ENCODE measurements around the gene GALNT10. TPM values are rescaled to one million over a fixed set of nuclear protein-coding genes. Genes with fewer than 3 reads are reported as not detected.

The GALNT10 gene
- polyA plus RNA-seq, 1 donor: 24.6 TPM

GRCh38 chr5:154405078-154405792 lies 214.7 kb downstream of the GALNT10 start:
- DNase-seq: peak; percentile 83

GRCh38 chr5:154406231-154406630 lies 215.7 kb downstream of the GALNT10 start:
- no peak for DNase-seq

GRCh38 chr5:154406826-154407225 lies 216.3 kb downstream of the GALNT10 start:
- no peak for DNase-seq

- DNase-seq: no peak
Observed at GRCh38 chr5:154408811-154409210, 218.3 kb downstream of the GALNT10 start.

- no peak for DNase-seq
Observed at GRCh38 chr5:154409230-154409840, 218.8 kb downstream of the GALNT10 start.

- no peak for DNase-seq
Observed at GRCh38 chr5:154410008-154410407, 219.5 kb downstream of the GALNT10 start.

- no peak for DNase-seq
Observed at GRCh38 chr5:154410786-154411185, 220.3 kb downstream of the GALNT10 start.

GRCh38 chr5:154411338-154411737 lies 220.8 kb downstream of the GALNT10 start:
- no peak for DNase-seq

- no peak for DNase-seq
Observed at GRCh38 chr5:154412316-154412715, 221.8 kb downstream of the GALNT10 start.

- no peak for DNase-seq
Observed at GRCh38 chr5:154412925-154413324, 222.4 kb downstream of the GALNT10 start.

- no peak for DNase-seq
Observed at GRCh38 chr5:154415114-154415513, 224.6 kb downstream of the GALNT10 start.

GRCh38 chr5:154418344-154418820 lies 227.8 kb downstream of the GALNT10 start:
- DNase-seq: no peak

- no peak for DNase-seq
Observed at GRCh38 chr5:154419236-154419635, 228.7 kb downstream of the GALNT10 start.

GRCh38 chr5:154421868-154422267 lies 231.3 kb downstream of the GALNT10 start:
- DNase-seq: no peak

- no peak for DNase-seq
Observed at GRCh38 chr5:154422298-154422697, 231.8 kb downstream of the GALNT10 start.

GRCh38 chr5:154428208-154428607 lies 237.7 kb downstream of the GALNT10 start:
- DNase-seq: no peak

GRCh38 chr5:154429341-154429740 lies 238.8 kb downstream of the GALNT10 start:
- DNase-seq: no peak

GRCh38 chr5:154430466-154430865 lies 239.9 kb downstream of the GALNT10 start:
- no peak for DNase-seq

- no peak for DNase-seq
Observed at GRCh38 chr5:154430961-154431630, 240.6 kb downstream of the GALNT10 start.

GRCh38 chr5:154435226-154435625 lies 244.7 kb downstream of the GALNT10 start:
- DNase-seq: no peak

- DNase-seq: no peak
Observed at GRCh38 chr5:154437281-154437965, 246.9 kb downstream of the GALNT10 start.

GRCh38 chr5:154440540-154440939 lies 250.0 kb downstream of the GALNT10 start:
- no peak for DNase-seq

GRCh38 chr5:154442801-154443200 lies 252.3 kb downstream of the GALNT10 start:
- no peak for DNase-seq
